Glomerular visceral epithelial cell (primary cell): ENCODE data around the gene TMEM175.
A peak's percentile ranks its signal among the peaks of the same experiment; 100 is the strongest.
"Not testable (repeated sequence)": the region's sequence is repeated elsewhere in the genome, so short reads cannot be mapped to it uniquely, and the experiment has no call there.

Experiments
- DNase-seq: peaks from one replicate; pipeline ENCODE4 v3.0.0-alpha.2; 2016; ENCODE audit errors: extremely low spot score

The TMEM175 gene

GRCh38 chr4:917466-917865 lies 14.8 kb upstream of the TMEM175 start:
- DNase-seq = no peak

DNA sequence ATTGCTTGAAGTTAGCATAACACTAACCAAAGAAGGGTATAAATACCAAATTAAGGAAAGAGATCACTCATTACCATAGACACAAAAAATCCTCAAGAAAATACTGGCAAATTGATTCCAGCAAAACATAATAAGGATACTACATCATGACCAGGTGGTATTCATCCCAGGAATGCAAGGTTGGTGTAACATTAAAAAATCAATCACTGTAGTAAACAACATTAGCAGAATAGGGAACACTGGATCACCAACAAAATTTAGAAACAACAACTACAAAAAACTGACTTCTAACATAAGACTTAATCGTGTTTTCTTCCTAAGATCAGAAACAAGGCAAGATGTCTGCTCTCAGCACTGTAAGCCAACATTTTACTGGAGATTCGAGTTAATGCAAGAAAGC lies 14.3 kb upstream of the TMEM175 start:
- DNase-seq = no peak

GRCh38 chr4:918591-918990 lies 13.7 kb upstream of the TMEM175 start:
- not testable (repeated sequence) for DNase-seq

DNA sequence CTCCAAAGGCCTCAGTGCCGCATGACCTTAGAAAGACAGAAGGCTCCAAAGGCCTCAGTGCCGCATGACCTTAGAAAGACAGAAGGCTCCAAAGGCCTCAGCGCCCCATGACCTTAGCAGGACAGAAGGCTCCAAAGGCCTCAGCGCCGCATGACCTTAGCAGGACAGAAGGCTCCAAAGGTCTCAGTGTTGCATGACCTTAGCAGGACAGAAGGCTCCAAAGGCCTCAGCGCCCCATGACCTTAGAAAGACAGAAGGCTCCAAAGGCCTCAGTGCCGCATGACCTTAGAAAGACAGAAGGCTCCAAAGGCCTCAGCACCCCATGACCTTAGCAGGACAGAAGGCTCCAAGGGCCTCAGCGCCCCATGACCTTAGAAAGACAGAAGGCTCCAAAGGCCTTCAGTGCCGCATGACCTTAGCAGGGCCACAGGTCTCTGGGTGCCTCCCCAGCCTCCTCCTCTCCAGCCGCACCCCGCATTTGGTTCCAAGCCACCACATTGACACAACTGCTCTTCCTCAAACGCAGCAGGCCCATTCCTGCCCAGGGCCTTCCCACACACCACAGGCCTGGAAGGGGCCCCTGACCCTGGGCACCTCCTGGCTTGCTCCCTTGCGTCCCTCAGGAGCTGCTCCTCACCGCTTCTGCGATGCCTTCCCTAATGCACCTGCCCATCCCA lies 13.1 kb upstream of the TMEM175 start:
- DNase-seq = not testable (repeated sequence)

GRCh38 chr4:921830-922331 lies 10.4 kb upstream of the TMEM175 start:
- no peak for DNase-seq

GRCh38 chr4:924107-925096 lies 7.9 kb upstream of the TMEM175 start:
- peak; percentile 64 for DNase-seq

GRCh38 chr4:925171-925570 lies 7.1 kb upstream of the TMEM175 start:
- no peak for DNase-seq

DNA sequence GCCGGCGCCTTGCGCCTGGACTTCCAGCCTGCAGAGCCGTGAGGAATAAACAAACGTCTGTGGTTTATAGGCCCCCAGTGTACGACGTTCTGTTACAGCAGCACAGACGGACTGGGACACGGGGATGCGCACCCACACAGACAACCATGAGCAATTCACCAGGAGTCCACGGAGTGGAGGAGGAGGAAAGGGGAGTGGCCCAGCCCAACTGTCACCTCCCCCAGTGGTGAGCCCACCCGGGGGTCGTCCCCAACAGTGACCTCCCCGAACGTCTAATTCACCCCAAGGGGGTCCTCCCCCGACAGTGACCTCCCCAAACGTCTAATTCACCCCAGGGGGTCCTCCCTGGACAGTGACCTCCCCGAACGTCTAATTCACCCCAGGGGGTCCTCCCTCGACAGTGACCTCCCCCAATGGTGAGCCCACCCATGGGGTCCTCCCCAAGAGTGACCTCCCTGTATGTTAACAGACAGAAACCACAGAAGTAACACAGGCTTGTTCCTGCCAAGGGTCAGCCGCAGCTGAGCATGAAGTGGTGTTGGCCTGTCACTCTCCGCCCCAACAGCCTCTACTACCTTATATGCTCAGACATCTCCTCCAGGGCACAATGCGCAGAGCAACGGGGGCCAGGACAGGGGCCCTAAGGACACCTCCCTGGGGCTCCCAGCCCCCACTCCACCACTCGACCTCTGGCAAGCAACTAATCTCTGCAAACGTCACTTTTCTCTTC lies 6.3 kb upstream of the TMEM175 start:
- no peak for DNase-seq

DNA sequence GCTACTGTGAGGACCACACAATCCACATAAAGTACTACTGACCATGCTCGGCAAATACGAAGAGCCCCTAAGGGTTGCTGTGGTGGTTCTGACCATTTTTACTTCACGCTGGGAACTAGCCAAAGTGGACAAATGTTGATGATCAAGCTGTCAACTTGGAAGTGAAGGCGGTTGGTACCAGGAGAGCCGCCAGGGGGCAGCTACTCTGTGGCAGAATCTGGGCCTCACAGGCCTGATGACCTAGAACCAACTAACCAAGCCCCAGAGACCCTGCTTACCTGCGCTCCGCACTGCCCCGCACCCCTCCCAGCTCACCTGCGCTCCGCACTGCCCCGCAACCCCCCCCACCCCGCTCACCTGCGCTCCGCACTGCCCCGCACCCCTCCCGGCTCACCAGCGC lies 5.7 kb upstream of the TMEM175 start:
- DNase-seq = no peak

- DNase-seq = not testable (repeated sequence)
These were observed 4.7 kb upstream of the TMEM175 start for GRCh38 chr4:927566-927965.

DNA sequence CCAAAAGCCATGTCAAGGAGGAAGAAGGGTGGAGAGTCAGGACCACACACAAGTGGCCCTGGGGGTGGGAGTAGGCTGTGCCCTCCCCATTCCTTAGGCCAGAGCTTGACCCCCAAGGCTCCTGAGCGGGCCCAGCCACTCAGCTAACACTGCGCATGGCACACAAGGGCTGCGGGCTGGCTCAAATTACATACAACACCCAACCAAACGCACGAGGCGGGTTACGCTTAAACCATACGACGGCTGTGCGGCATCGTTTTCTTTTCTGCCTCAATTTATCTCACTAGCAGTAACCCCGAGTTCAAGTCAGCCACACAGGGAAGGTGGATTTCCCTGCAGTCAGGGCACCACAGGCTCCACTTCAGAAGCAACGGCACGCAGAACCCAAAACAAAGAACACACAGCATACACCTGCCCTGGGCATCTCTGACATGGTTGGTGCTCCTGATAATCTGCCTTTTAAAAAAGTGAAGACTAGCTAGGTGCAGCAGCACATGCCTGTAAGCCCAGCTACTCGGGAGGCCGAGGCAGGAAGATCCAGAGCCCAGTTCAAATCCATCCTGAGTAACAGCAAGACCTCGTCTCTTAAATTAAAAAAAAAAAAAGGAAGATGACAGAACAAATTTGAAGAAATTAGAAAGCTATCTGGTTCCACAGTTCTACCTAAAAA lies 3.0 kb upstream of the TMEM175 start:
- no peak for DNase-seq

GRCh38 chr4:930028-930551 lies 2.2 kb upstream of the TMEM175 start:
- DNase-seq = no peak

DNA sequence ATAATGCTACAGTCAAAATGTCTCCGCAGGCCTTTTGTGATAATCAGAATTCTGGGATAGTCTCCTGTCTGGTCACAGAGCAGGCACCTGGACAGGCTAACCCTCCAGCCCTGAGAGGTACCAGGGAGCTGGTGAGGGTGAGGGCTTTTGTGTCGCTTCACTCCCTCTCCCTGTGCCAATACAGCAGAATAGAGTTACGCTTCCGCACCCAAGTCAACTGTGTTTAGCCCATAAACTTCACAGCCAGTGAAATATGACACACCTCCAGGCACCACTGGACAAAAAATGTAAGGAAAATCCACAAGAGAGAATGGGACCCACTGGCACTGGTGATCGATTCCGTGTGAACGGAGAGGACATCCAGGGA lies 1.4 kb upstream of the TMEM175 start:
- DNase-seq = no peak

DNA sequence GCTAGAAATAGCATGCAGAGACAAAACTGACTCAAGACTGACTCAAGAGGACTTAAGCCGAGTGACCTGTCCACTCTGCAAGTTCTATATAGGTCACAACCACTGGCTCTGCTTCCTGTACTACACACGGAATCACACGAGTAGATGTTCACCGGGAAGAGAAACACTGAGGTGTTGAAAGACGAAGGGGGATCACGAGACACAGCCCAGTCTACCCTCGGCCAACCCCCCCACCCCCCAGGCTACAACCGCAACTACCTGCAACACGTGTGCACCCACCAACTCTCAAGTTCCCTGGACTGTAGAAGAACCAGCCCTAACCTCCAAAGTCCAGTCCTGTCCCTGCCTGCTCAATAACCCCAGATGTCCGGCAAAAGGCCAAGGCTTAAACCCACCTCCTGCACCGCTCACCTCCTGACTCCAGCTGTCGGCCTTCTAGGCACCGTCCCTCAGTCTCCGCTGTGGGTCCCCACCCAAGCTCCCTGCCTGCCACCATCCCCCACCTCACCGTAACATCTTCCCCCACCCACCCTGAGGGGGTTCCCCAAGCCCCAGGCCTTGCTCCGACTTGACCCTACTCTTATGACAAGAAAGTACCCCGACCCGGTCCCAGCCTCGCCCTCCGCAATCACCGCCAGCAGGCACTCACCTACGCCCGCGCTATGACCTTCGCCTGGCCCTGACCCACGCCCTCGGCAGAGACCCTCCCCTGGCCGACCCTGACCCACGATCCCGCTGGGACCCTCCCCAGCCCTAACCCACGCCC lies 883 bp upstream of the TMEM175 start:
- peak; percentile 40 for DNase-seq

DNA sequence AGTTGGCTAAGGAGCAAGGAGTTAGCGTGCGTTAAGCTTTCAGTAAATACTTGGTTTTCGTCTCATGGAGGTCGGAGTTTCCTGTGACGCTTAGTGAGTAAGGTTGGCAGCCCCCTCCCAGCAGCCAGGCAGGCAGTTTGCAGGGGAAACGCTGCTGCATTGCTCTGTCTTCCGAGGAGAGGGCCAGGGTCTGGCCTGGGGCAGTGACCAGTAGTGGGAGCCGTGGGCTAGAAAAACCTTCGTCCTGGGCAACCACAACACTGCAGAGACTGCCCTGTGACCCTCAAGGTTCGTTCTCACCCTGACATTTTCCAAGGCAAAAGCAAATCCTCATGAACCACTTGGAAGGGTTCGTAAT lies 432 bp downstream of the TMEM175 start:
- DNase-seq = no peak

- DNase-seq = not testable (repeated sequence)
These were observed 7.2 kb downstream of the TMEM175 start for GRCh38 chr4:939508-939907.

- no peak for DNase-seq
These were observed 13.2 kb downstream of the TMEM175 start for GRCh38 chr4:945274-946102.

GRCh38 chr4:946103-946450 lies 13.8 kb downstream of the TMEM175 start:
- DNase-seq = no peak

DNA sequence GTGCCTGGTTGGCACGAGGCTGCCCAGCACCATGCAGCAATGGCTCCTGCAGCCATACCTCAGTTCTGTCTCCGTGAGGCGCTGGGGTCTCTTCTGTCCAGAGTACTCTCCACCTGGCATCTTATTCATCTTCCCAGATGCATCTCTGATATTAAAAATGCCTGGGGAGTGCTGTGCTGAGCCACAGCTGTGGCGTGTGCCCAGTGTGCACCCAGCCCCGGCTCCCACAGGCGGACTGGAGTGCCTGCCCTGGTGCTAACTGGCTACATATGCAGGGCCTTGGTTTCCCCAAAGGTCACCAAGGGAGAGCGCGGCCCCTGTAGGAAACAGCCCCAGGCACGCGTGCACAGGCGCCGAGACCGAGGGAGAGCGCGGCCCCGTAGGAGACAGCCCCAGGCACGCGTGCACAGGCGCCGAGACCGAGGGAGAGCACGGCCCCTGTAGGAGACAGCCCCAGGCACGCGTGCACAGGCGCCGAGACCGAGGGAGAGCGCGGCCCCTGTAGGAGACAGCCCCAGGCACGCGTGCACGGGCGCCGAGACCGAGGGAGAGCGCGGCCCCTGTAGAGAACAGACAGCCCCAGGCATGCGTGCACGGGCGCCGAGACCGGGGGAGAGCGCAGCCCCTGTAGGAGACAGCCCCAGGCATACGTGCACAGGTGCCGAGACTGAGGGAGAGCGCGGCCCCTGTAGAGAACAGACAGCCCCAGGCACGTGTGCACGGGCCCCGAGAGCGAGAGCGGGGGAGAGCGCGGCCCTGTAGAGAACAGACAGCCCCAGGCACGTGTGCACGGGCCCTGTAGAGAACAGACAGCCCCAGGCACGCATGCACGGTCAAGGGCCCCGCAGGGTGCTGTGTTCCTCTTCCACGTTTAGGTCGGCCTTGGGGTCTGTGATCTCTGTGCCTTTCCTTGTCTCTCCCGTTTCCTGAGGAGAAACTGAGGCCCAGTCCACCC lies 14.5 kb downstream of the TMEM175 start:
- DNase-seq = no peak
